ENCODE results near the gene ATF7. TPM values are rescaled to one million over a fixed set of nuclear protein-coding genes. Genes with fewer than 3 reads are reported as not detected.

The ATF7 gene
- total and polyA plus RNA-seq, 2 donors (not counting 3 experiments of a cell fraction or from before 2014, with no cell fraction given), result 36.0 to 68.5 TPM

GRCh38 chr12:53474077-53474476, 152.1 kb downstream of the ATF7 start:
- H3K4me2 ChIP-seq (ENCODE audit: insufficient read depth, low read length), result no peak overlapping the region
- no peak overlapping the region for H2AFZ ChIP-seq (ENCODE audit: low read depth, low read length)
- H3K27ac ChIP-seq (ENCODE audit: insufficient read depth, low read depth, low read length), result no peak overlapping the region
- H3K9me1 ChIP-seq (replicated peaks; ENCODE audit: control insufficient read depth, extremely low read depth, insufficient read depth, low read length), result no peaks in the 10 kb centered on the region
- dilution Hi-C loops (cut with MboI; ENCODE audit: extremely low pct_ligation_motif_present, low sequenced_read_pairs) (no loop called here), intact Hi-C loops (cut with micrococcal nuclease) (no loop called here)
- H3K27me3 ChIP-seq (ENCODE audit: control insufficient read depth in 2 of 2, insufficient read depth in 2 of 2, low read length in 2 of 2), result no peaks in the 10 kb centered on the region
- H3K79me2 ChIP-seq (ENCODE audit: control insufficient read depth, insufficient read depth, low read length), result peaks cover 65% of the 10 kb centered on the region
- no peak overlapping the region for H3K9ac ChIP-seq (replicated peaks; ENCODE audit: extremely low read depth, insufficient read depth, low read length)
- ChIA-PET POLR2A (interaction anchor here (1.8 kb wide), 1 partner anchor 27 kb away, joined by 5 read pairs; the partner anchor contains the start of gene TARBP2), CTCF (interaction anchor here (1.2 to 3.3 kb wide), 4 partner anchors 8 to 122 kb away, joined by 3 to 19 read pairs (median 13); partner anchors contain the start of gene NPFF)
- no peak overlapping the region for H3K4me3 ChIP-seq (replicated peaks in 1 of 3; ENCODE audit: insufficient read depth in 1 of 3, low read depth in 1 of 3, low read length in 3 of 3)
- FAIRE-seq, result no peak
- no peak for TF ChIP-seq JUN (IDR thresholded peaks at IDR 0.05; ENCODE audit: borderline replicate concordance, insufficient read depth, insufficient read length, low read depth)
- no peak for TF ChIP-seq POLR2AphosphoS5 (IDR thresholded peaks at IDR 0.05; ENCODE audit: insufficient read depth, low read depth, low read length)
- TF ChIP-seq EZH2 (IDR thresholded peaks at IDR 0.05; ENCODE audit: borderline replicate concordance, low read depth, low read length, severe bottlenecking), result no peak
- no peak for TF ChIP-seq FOS (IDR thresholded peaks at IDR 0.05; ENCODE audit: borderline replicate concordance, insufficient read depth, low read length)
- no peak for TF ChIP-seq GATA2 (IDR thresholded peaks at IDR 0.05; ENCODE audit: insufficient read depth, insufficient read length, low read depth, low read length)
- no peak for TF ChIP-seq MYC (IDR thresholded peaks at IDR 0.05; ENCODE audit: low read depth, low read length)
- peaks cover 14% of the 10 kb centered on the region for H4K20me1 ChIP-seq (replicated peaks; ENCODE audit: control insufficient read depth, extremely low read depth, insufficient read depth, low read length)
- H3K9me3 ChIP-seq (replicated peaks; ENCODE audit: control insufficient read depth, insufficient read depth, low read length), result no peaks in the 10 kb centered on the region
- no peaks in the 10 kb centered on the region for H3K4me1 ChIP-seq (ENCODE audit: control insufficient read depth, extremely low read depth, insufficient read depth, low read length)
- BruUV-seq (replicated peaks), result no TSS peak
- DNase-seq (ENCODE audit: low read depth, low spot score), result no peak
- peaks cover 65 to 68% of the 10 kb centered on the region in 2 experiments for H3K36me3 ChIP-seq (ENCODE audit: control insufficient read depth in 2 of 2, extremely low read depth in 1 of 2, insufficient read depth in 2 of 2, low read length in 2 of 2)

GRCh38 chr12:53472056-53472582, 154.1 kb downstream of the ATF7 start:
- H3K9me1 ChIP-seq (replicated peaks; ENCODE audit: control insufficient read depth, extremely low read depth, insufficient read depth, low read length), result no peaks in the 10 kb centered on the region
- no peaks in the 10 kb centered on the region for H3K9me3 ChIP-seq (replicated peaks; ENCODE audit: control insufficient read depth, insufficient read depth, low read length)
- CTCF ChIA-PET, result interaction anchor here (1.7 to 2.8 kb wide), 3 partner anchors 10 to 151 kb away, joined by 3 to 14 read pairs (median 12); partner anchors contain the start of genes AAAS and NPFF
- H3K4me2 ChIP-seq (ENCODE audit: insufficient read depth, low read length), result no peak overlapping the region
- FAIRE-seq, result no peak
- no peak overlapping the region for H3K27ac ChIP-seq (ENCODE audit: insufficient read depth, low read depth, low read length)
- TF ChIP-seq FOS (IDR thresholded peaks at IDR 0.05; ENCODE audit: borderline replicate concordance, insufficient read depth, low read length) (no peak), JUN (IDR thresholded peaks at IDR 0.05; ENCODE audit: borderline replicate concordance, insufficient read depth, insufficient read length, low read depth) (no peak), MAX (IDR thresholded peaks at IDR 0.05; ENCODE audit: insufficient read depth, insufficient read length) (no peak), POLR2AphosphoS5 (IDR thresholded peaks at IDR 0.05; ENCODE audit: insufficient read depth, low read depth, low read length) (no peak), EZH2 (IDR thresholded peaks at IDR 0.05; ENCODE audit: borderline replicate concordance, low read depth, low read length, severe bottlenecking) (no peak), POLR2A (IDR thresholded peaks at IDR 0.05; ENCODE audit: low read depth, low read length) (no peak), MYC (IDR thresholded peaks at IDR 0.05; ENCODE audit: low read depth, low read length) (no peak), CTCF (IDR thresholded peaks at IDR 0.05; ENCODE audit: extremely low read depth in 1 of 2, insufficient read depth in 1 of 2, low read depth in 1 of 2, low read length in 2 of 2) (no peak), GATA2 (IDR thresholded peaks at IDR 0.05; ENCODE audit: insufficient read depth, insufficient read length, low read depth, low read length) (no peak)
- H3K9ac ChIP-seq (replicated peaks; ENCODE audit: extremely low read depth, insufficient read depth, low read length), result no peak overlapping the region
- peaks cover 80% of the 10 kb centered on the region for H3K79me2 ChIP-seq (ENCODE audit: control insufficient read depth, insufficient read depth, low read length)
- no peak overlapping the region for H2AFZ ChIP-seq (ENCODE audit: low read depth, low read length)
- peaks cover 75 to 80% of the 10 kb centered on the region in 2 experiments for H3K36me3 ChIP-seq (ENCODE audit: control insufficient read depth in 2 of 2, extremely low read depth in 1 of 2, insufficient read depth in 2 of 2, low read length in 2 of 2)
- H3K27me3 ChIP-seq (ENCODE audit: control insufficient read depth in 2 of 2, insufficient read depth in 2 of 2, low read length in 2 of 2), result no peaks in the 10 kb centered on the region
- H4K20me1 ChIP-seq (replicated peaks; ENCODE audit: control insufficient read depth, extremely low read depth, insufficient read depth, low read length), result peaks cover 22% of the 10 kb centered on the region
- POLR2A ChIA-PET, result interaction anchor here (0.5 to 0.6 kb wide), 2 partner anchors 14 to 92 kb away, joined by 3 read pairs; partner anchors contain the start of gene SP1
- H3K4me3 ChIP-seq (replicated peaks in 1 of 3; ENCODE audit: insufficient read depth in 1 of 3, low read depth in 1 of 3, low read length in 3 of 3), result no peak overlapping the region
- no peak for DNase-seq (ENCODE audit: low read depth, low spot score)
- intact Hi-C loops (cut with micrococcal nuclease), result no loop called here
- dilution Hi-C loops (cut with MboI; ENCODE audit: extremely low pct_ligation_motif_present, low sequenced_read_pairs), result no loop called here
- H3K4me1 ChIP-seq (ENCODE audit: control insufficient read depth, extremely low read depth, insufficient read depth, low read length), result no peaks in the 10 kb centered on the region
- BruUV-seq (replicated peaks), result no TSS peak
